GM12878 (cell line): ENCODE data around the gene LTBP2. TPM values are rescaled to one million over a fixed set of nuclear protein-coding genes. Genes with fewer than 3 reads are reported as not detected.
A peak's percentile ranks its signal among the peaks of the same experiment; 100 is the strongest.

ENCODE experiments used
- ATAC-seq: fragments of 200-7000 bp; cut with Tn5 transposase; 3 replicates; pipeline ENCODE4 v1.9.1; 2020; ENCODE audit warnings: mild to moderate bottlenecking, moderate library complexity
- BruUV-seq: library from RNA; stranded (reverse); fragments of 400-500 nt; replicated peaks from 2 replicates; lab custom pipeline; 2021; lab: Mats Ljungman, UMichigan
- CTCF ChIA-PET: fragments of 300-600 bp; sonication (Branson Sonifier 250); formaldehyde crosslinking; extraction: SDS; loops from one replicate; lab custom pipeline; 2021; ENCODE audit warnings: inconsistent platforms; lab: Yijun Ruan, JAX
- POLR2A ChIA-PET: fragments of 350-600 bp; formaldehyde crosslinking; extraction: SDS; loops from one replicate; lab custom pipeline; 2021; ENCODE audit warnings: inconsistent platforms; lab: Charles Lee
- RAD21 ChIA-PET: fragments of 300-600 bp; sonication (Branson Sonifier 250); formaldehyde crosslinking; loops from one replicate; lab custom pipeline; 2023; ENCODE audit warnings: antibody characterized with exemption; ENCODE audit not compliant: unreplicated experiment; lab: Charles Lee
- SMC1A ChIA-PET: fragments of 300-600 bp; sonication (Branson Sonifier 250); formaldehyde crosslinking; loops from one replicate; lab custom pipeline; 2023; ENCODE audit not compliant: unreplicated experiment, uncharacterized antibody; lab: Charles Lee
- DNase-seq: peaks from one replicate; pipeline ENCODE4 v3.0.0-alpha.2; 2011; ENCODE audit warnings: low read depth, low spot score
- FAIRE-seq: peaks from 3 replicates; lab custom pipeline; 2011; peaks lifted over from hg19 to GRCh38; lab: Jason Lieb, UNC
- H2AFZ ChIP-seq: 2 replicates; pipeline ENCODE4 v1.6.0; 2011; ENCODE audit warnings: low read depth, low read length, control low read depth; ENCODE audit not compliant: control insufficient read depth
- H3K27ac ChIP-seq: 2 replicates; pipeline ENCODE4 v1.5.1; 2011; ENCODE audit warnings: control low read depth; ENCODE audit not compliant: control insufficient read depth, insufficient read depth
- H3K27me3 ChIP-seq, 2 experiments: replicated peaks in 1 of 2; 2 replicates each; pipeline versions ENCODE4 v1.6.0 to v1.6.1; 2011; ENCODE audit warnings: low read length in 1 of 2; ENCODE audit not compliant: control insufficient read depth in 2 of 2, insufficient read depth in 2 of 2
- H3K36me3 ChIP-seq, 2 experiments: 2 replicates each; pipeline ENCODE4 v1.5.1; 2011; ENCODE audit warnings: low read length in 1 of 2; ENCODE audit not compliant: control insufficient read depth in 2 of 2, insufficient read depth in 2 of 2
- H3K4me1 ChIP-seq: 2 replicates; pipeline ENCODE4 v1.6.1; 2011; ENCODE audit warnings: mild to moderate bottlenecking, low read length, moderate library complexity, mixed read lengths; ENCODE audit not compliant: control insufficient read depth, insufficient read depth
- H3K4me2 ChIP-seq: 2 replicates; pipeline ENCODE4 v1.6.0; 2011; ENCODE audit warnings: control low read depth; ENCODE audit not compliant: control insufficient read depth, insufficient read depth
- H3K4me3 ChIP-seq: fragments of 200-600 bp; sonication (generic); 2 replicates; pipeline ENCODE4 v1.5.1; 2016
- H3K79me2 ChIP-seq: 2 replicates; pipeline ENCODE4 v1.6.0; 2011; ENCODE audit warnings: low read length; ENCODE audit not compliant: control insufficient read depth, insufficient read depth
- H3K9ac ChIP-seq: 2 replicates; pipeline ENCODE4 v1.8.0; 2011; ENCODE audit warnings: low read length, control low read depth, mixed read lengths; ENCODE audit not compliant: control insufficient read depth, insufficient read depth
- H3K9me3 ChIP-seq: replicated peaks from 3 replicates; pipeline ENCODE4 v1.5.1; 2011; ENCODE audit warnings: mild to moderate bottlenecking, low read length; ENCODE audit not compliant: control insufficient read depth, insufficient read depth
- H4K20me1 ChIP-seq: 2 replicates; pipeline ENCODE4 v1.6.0; 2011; ENCODE audit not compliant: control insufficient read depth, insufficient read depth
- ATF2 ChIP-seq: IDR thresholded peaks from 2 replicates; pipeline ENCODE4 v1.6.1; 2012; ENCODE audit warnings: low read length, inconsistent platforms
- CBX5 ChIP-seq: sonication (generic); IDR thresholded peaks from 2 replicates; pipeline ENCODE4 v1.6.1; 2016; ENCODE audit warnings: low read depth, moderate library complexity, mild to moderate bottlenecking, inconsistent platforms
- CEBPZ ChIP-seq: fragments of 150-350 bp; IDR thresholded peaks from 2 replicates; pipeline ENCODE4 v1.6.1; 2016; ENCODE audit warnings: low read depth, low read length
- CTCF ChIP-seq, 3 experiments: IDR thresholded peaks in 2 of 3; conservative IDR thresholded peaks in 1 of 3; 2 replicates each; pipeline ENCODE4 v1.5.1; 2011; ENCODE audit warnings: low read depth in 3 of 3, low read length in 3 of 3, mild to moderate bottlenecking in 3 of 3, control low read depth in 2 of 3, moderate library complexity in 2 of 3, inconsistent platforms in 1 of 3, mixed read lengths in 1 of 3; ENCODE audit not compliant: control insufficient read depth in 2 of 3, insufficient read depth in 1 of 3; ENCODE audit errors: extremely low read depth in 1 of 3
- ESRRA ChIP-seq: IDR thresholded peaks from 2 replicates; pipeline ENCODE4 v1.6.1; 2012; ENCODE audit warnings: mild to moderate bottlenecking, low read length, improper control_type of control experiment
- IKZF1 ChIP-seq: fragments of 450-650 bp; conservative IDR thresholded peaks from 2 replicates; pipeline ENCODE4 v1.6.1; 2017; ENCODE audit warnings: antibody characterized with exemption, mild to moderate bottlenecking
- PAX5 ChIP-seq: IDR thresholded peaks from 2 replicates; pipeline ENCODE4 v1.6.1; 2011; ENCODE audit warnings: low read depth, low read length, borderline replicate concordance
- PML ChIP-seq: IDR thresholded peaks from 2 replicates; pipeline ENCODE4 v1.6.1; 2012; ENCODE audit warnings: low read length, inconsistent platforms
- RAD51 ChIP-seq: fragments of 450-650 bp; IDR thresholded peaks from 2 replicates; pipeline ENCODE4 v1.6.1; 2016; ENCODE audit warnings: moderate library complexity, mild to moderate bottlenecking, inconsistent platforms
- SIN3A ChIP-seq: IDR thresholded peaks from 2 replicates; pipeline ENCODE4 v1.6.1; 2012; ENCODE audit warnings: low read depth, low read length, improper control_type of control experiment
- SMC3 ChIP-seq: IDR thresholded peaks from 2 replicates; pipeline ENCODE4 v1.6.1; 2011; ENCODE audit warnings: low read length, improper control_type of control experiment, borderline replicate concordance
- SRF ChIP-seq, 2 experiments: IDR thresholded peaks; 2 replicates each; pipeline ENCODE4 v1.6.1; 2011; ENCODE audit warnings: low read depth in 2 of 2, low read length in 2 of 2, mild to moderate bottlenecking in 1 of 2, moderate library complexity in 1 of 2
- ZBTB33 ChIP-seq: fragments of 450-650 bp; IDR thresholded peaks from 2 replicates; pipeline ENCODE4 v1.6.1; 2017; ENCODE audit warnings: mild to moderate bottlenecking
- ZNF24 ChIP-seq: fragments of 450-650 bp; IDR thresholded peaks from 2 replicates; pipeline ENCODE4 v1.6.1; 2017; ENCODE audit warnings: antibody characterized with exemption, mild to moderate bottlenecking
- WGBS: methylation state at CpG from one replicate; pipeline ENCODE4 v1.1.6; 2016; ENCODE audit warnings: low lambda C conversion rate; ENCODE audit not compliant: insufficient replicate concordance, insufficient coverage; ENCODE audit errors: missing lambda C conversion rate; 5-methylcytosine and 5-hydroxymethylcytosine counted together
- in situ Hi-C: fragments of 300-500 bp; cut with MboI; formaldehyde crosslinking; loops from 9 replicates; pipeline ENCODE4 v1.14.3; 2018; ENCODE audit warnings: mixed read lengths
- intact Hi-C: fragments of 100-400 bp; cut with micrococcal nuclease; formaldehyde crosslinking; loops from one replicate; pipeline ENCODE4 v1.14.2; 2022; ENCODE audit not compliant: unreplicated experiment
- polyA plus RNA-seq, 11 experiments: library from polyadenylated mRNA; depleted of rRNA in 4 of 11; unstranded in 6 of 11; stranded (reverse) in 5 of 11; fragments of >200 nt; fragmentation: Nextera tagmentation in 4 of 11; fragmentation: Illumina TruSeq in 1 of 11; extraction: Ambion mirVana in 4 of 11; extraction: Trizol in 1 of 11; gene quantifications; 1 replicate in 1 of 11; 2 replicates in 10 of 11; pipeline versions ENCODE4 v1.2.1 to v1.2.3, GENCODE V29; 2011 to 2016; ENCODE audit warnings: inconsistent platforms in 2 of 11, missing spikeins in 2 of 11, low read depth in 1 of 11
- total RNA-seq, 4 experiments: library from RNA; depleted of rRNA in 3 of 4; stranded (reverse); fragments of >200 nt in 3 of 4; fragmentation: Illumina TruSeq in 1 of 4; extraction: Trizol in 1 of 4; gene quantifications; 2 replicates each; pipeline versions ENCODE4 v1.2.1 to v1.2.3, GENCODE V29; 2013 to 2021

Gene LTBP2
- total and polyA plus RNA-seq, 10 of the 15 experiments (the other 5 are each of a cell fraction or from before 2014, with no cell fraction given): 0.03 to 0.23 (median 0.06) TPM; not detected in 1

GRCh38 chr14:74459976-74460375, 152.1 kb downstream of the LTBP2 start (continued):
- TF ChIP-seq CEBPZ (no peak), ESRRA (no peak)

GRCh38 chr14:74459289-74459946, 152.6 kb downstream of the LTBP2 start:
- Histone ChIP-seq H3K27me3 (peaks cover 0 to 5% of the 10 kb centered on the region in 2 experiments; a peak in 2 of 4 replicates), H3K36me3 (no peaks in the 10 kb centered on the region), H2AFZ (no peak overlapping the region), H3K79me2 (no peaks in the 10 kb centered on the region), H3K9ac (no peak overlapping the region), H4K20me1 (no peaks in the 10 kb centered on the region), H3K4me3 (no peak overlapping the region), H3K4me1 (no peaks in the 10 kb centered on the region), H3K4me2 (no peak overlapping the region), H3K27ac (no peak overlapping the region), H3K9me3 (no peaks in the 10 kb centered on the region)
- in situ Hi-C loops: no loop called here
- BruUV-seq: no TSS peak
- DNase-seq (no peak), FAIRE-seq (peak; percentile 69), ATAC-seq (peak; percentile 97)
- RAD21 ChIA-PET: no interaction called here
- POLR2A ChIA-PET: no interaction called here
- CTCF ChIA-PET: interaction anchor here (0.7 to 1.9 kb wide), 3 partner anchors 34 to 194 kb away, joined by 3 to 7 read pairs (median 3); partner anchors contain the start of genes ISCA2 and NPC2
- intact Hi-C loops: no loop called here
- 37% methylated on average over 10 of the region's 10 CpGs for WGBS
- SMC1A ChIA-PET: interaction anchor here (1.3 kb wide), 1 partner anchor 31 kb away, joined by 5 read pairs; no protein-coding TSS in a partner anchor
- TF ChIP-seq ZBTB33: no peak
- no peak for TF ChIP-seq PAX5
- TF ChIP-seq SIN3A: no peak
- TF ChIP-seq SRF (IDR thresholded peaks at IDR 0.05; ENCODE audit: low read depth in 2 of 2, low read length in 2 of 2): no peak
- no peak for TF ChIP-seq ZNF24
- no peak for TF ChIP-seq PML
- peak; percentile 54 to 74 (median 61) for TF ChIP-seq CTCF (IDR thresholded peaks at IDR 0.05 in 2 of 3, conservative IDR thresholded peaks at IDR 0.05 in 1 of 3; ENCODE audit: control insufficient read depth in 2 of 3, extremely low read depth in 1 of 3, insufficient read depth in 1 of 3, low read depth in 3 of 3, low read length in 3 of 3)
- peak; percentile 26; the same call in 1 of the 2 replicates for TF ChIP-seq SMC3
- no peak for TF ChIP-seq IKZF1
- TF ChIP-seq ATF2: no peak
- TF ChIP-seq CBX5: no peak
- TF ChIP-seq RAD51: no peak
